ENCODE data around the gene FBL. TPM values are rescaled to one million over a fixed set of nuclear protein-coding genes. Genes with fewer than 3 reads are reported as not detected.
"Not testable (repeated sequence)": the region's sequence is repeated elsewhere in the genome, so short reads cannot be mapped to it uniquely, and the experiment has no call there.

Gene FBL
- total and polyA plus RNA-seq, 10 donors = 126 to 403 (median 181) TPM

GRCh38 chr19:39813264-39813993 is 32.8 kb downstream of the FBL start:
- WGBS, 5 donors = 82 to 94% (median 86%) methylated on average over 9 of the region's 9 CpGs
- TF ChIP-seq CTCF (IDR thresholded peaks at IDR 0.05 in 8 of 11, conservative IDR thresholded peaks at IDR 0.05 in 3 of 11) (no peak), POLR2AphosphoS5 (IDR thresholded peaks at IDR 0.05) (no peak), POLR2A (IDR thresholded peaks at IDR 0.05) (no peak)
- H3K36me3 ChIP-seq = peaks cover 0 to 24% (median 0%) of the 10 kb centered on the region in 6 donors

DNA sequence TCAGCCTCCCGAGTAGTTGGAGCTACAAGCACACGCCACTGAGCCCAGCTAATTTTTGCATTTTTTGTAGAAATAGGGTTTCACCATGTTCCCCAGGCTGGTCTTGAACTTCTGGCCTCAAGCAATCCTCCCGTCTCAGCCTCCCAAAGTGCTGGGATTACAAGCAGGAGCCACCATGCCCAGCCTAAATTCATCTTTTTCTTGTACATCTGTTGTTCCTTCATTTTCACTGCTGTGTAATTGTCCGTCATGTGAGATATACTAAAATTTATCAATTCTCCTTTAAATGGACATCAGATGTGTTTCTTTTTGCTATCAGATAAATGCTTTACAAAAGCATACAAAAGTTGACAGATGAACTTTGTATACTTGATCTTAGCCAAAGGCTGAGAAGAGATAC is 35.1 kb downstream of the FBL start:
- Histone ChIP-seq H3K9me3 (no peaks in the 10 kb centered on the region), H3K4me3 (no peak overlapping the region), H3K27ac (no peak overlapping the region), H3K36me3 (peaks cover 0 to 7% (median 0%) of the 10 kb centered on the region in 6 donors), H3K4me1 (no peaks in the 10 kb centered on the region), H3K27me3 (replicated peaks in 1 of 7) (no peaks in the 10 kb centered on the region)
- intact Hi-C loops (cut with DNase I; ENCODE audit: low total_unique reads) = no loop called here
- TF ChIP-seq POLR2AphosphoS5 (IDR thresholded peaks at IDR 0.05) = no peak
- no peak for TF ChIP-seq CTCF (IDR thresholded peaks at IDR 0.05 in 8 of 11, conservative IDR thresholded peaks at IDR 0.05 in 3 of 11)
- no peak for TF ChIP-seq POLR2A (IDR thresholded peaks at IDR 0.05)
- DNase-seq = no peak
- 88 to 92% (median 90%) methylated on average over 4 of the region's 4 CpGs for WGBS, 5 donors

More at GRCh38 chr19:39813264-39813993, 32.8 kb downstream of the FBL start:
- intact Hi-C loops (cut with DNase I; ENCODE audit: low total_unique reads) = no loop called here
- Histone ChIP-seq H3K4me3 (no peak overlapping the region), H3K4me1 (peaks cover 0 to 4% (median 0%) of the 10 kb centered on the region in 6 donors), H3K27ac (no peak overlapping the region), H3K9me3 (no peaks in the 10 kb centered on the region), H3K27me3 (replicated peaks in 1 of 7) (no peaks in the 10 kb centered on the region)
- no peak for DNase-seq

DNA sequence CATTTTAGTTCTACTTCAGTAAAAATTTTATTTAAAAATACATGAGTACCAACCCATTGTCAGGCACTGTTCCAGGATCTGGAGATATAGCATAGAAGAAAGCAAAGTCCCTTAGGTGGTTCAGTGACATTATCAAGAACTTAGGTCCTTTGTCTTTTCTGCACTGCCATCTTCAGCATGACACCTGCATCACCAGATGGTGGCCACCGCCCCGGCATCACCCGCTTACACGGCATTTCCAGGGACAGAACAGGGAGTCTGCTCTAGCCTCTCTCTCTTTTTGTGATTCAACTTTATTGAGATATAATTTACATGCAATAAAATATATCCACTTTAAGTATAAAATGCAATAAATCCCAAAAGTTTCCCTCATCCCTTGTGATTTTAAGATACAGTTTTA is 35.8 kb downstream of the FBL start:
- TF ChIP-seq POLR2A (IDR thresholded peaks at IDR 0.05) (no peak), CTCF (IDR thresholded peaks at IDR 0.05 in 8 of 11, conservative IDR thresholded peaks at IDR 0.05 in 3 of 11) (no peak), POLR2AphosphoS5 (IDR thresholded peaks at IDR 0.05) (no peak)
- Histone ChIP-seq H3K4me1 (no peaks in the 10 kb centered on the region), H3K27me3 (replicated peaks in 1 of 7) (no peaks in the 10 kb centered on the region), H3K36me3 (peaks cover 0 to under 1% (median 0%) of the 10 kb centered on the region in 6 donors), H3K9me3 (no peaks in the 10 kb centered on the region), H3K27ac (no peak overlapping the region), H3K4me3 (no peak overlapping the region)
- intact Hi-C loops (cut with DNase I; ENCODE audit: low total_unique reads) = no loop called here
- 83 to 88% (median 86%) methylated on average over 4 of the region's 4 CpGs for WGBS, 5 donors
- DNase-seq = no peak

DNA sequence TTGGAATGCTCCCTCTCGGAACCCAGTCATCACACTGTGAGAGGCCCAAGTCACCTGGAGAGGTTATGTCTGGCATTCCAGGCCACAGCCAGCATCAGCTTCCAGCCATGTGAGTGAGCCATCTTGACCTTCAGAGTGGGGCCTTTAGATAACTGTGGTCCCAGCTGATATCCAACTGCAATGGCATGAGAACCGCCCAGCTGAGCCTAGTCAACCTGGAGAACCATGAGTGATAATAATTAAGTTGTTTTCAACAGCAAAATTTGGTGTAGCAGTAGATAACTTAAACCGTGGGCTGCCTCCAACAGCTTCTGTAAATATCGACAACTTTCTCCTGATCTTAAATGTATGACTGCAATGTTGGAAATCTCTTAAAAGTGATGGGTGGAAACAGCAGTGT is 36.8 kb downstream of the FBL start:
- peaks cover 0 to 7% (median 0%) of the 10 kb centered on the region in 7 donors for H3K27me3 ChIP-seq (replicated peaks in 1 of 7)
- H3K4me1 ChIP-seq = no peaks in the 10 kb centered on the region
- TF ChIP-seq POLR2AphosphoS5 (IDR thresholded peaks at IDR 0.05) (no peak), POLR2A (IDR thresholded peaks at IDR 0.05) (no peak), CTCF (IDR thresholded peaks at IDR 0.05 in 8 of 11, conservative IDR thresholded peaks at IDR 0.05 in 3 of 11) (no peak)
- no peak for DNase-seq
- H3K9me3 ChIP-seq = no peaks in the 10 kb centered on the region
- WGBS, 5 donors = 92 to 98% (median 97%) methylated on average over 4 of the region's 4 CpGs
- H3K27ac ChIP-seq = no peak overlapping the region
- H3K4me3 ChIP-seq = no peak overlapping the region
- intact Hi-C loops (cut with DNase I; ENCODE audit: low total_unique reads) = no loop called here
- no peaks in the 10 kb centered on the region for H3K36me3 ChIP-seq

DNA sequence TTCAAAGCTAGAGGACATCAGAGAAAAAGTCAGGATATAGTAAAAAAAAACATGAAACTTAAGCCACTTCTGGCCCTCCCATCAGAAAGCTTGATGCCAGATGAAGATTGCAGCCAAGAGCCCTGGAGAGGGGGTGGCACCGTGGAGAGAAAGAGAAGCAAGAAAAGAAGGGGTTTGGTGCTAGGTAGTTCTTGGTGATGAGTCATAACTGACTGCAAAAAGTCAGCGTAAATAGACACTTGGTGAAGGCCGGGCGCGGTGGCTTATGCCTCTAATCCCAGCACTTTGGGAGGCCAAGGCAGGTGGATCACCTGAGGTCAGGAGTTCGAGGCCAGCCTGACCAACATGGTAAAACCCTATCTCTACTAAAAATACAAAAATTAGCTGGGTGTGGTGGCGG is 37.5 kb downstream of the FBL start:
- DNase-seq; intact Hi-C loops (cut with DNase I; ENCODE audit: low total_unique reads); H3K36me3 ChIP-seq; H3K9me3 ChIP-seq; H3K27me3 ChIP-seq (replicated peaks in 1 of 7); H3K27ac ChIP-seq; H3K4me1 ChIP-seq; H3K4me3 ChIP-seq: not testable (repeated sequence)
- 75 to 87% (median 80%) methylated on average over 7 of the region's 7 CpGs for whole genome bisulfite sequencing, 5 donors
